ENCODE results near the gene B3GALNT2.
"Not testable (repeated sequence)": the region's sequence is repeated elsewhere in the genome, so short reads cannot be mapped to it uniquely, and the experiment has no call there.

The B3GALNT2 gene

DNA sequence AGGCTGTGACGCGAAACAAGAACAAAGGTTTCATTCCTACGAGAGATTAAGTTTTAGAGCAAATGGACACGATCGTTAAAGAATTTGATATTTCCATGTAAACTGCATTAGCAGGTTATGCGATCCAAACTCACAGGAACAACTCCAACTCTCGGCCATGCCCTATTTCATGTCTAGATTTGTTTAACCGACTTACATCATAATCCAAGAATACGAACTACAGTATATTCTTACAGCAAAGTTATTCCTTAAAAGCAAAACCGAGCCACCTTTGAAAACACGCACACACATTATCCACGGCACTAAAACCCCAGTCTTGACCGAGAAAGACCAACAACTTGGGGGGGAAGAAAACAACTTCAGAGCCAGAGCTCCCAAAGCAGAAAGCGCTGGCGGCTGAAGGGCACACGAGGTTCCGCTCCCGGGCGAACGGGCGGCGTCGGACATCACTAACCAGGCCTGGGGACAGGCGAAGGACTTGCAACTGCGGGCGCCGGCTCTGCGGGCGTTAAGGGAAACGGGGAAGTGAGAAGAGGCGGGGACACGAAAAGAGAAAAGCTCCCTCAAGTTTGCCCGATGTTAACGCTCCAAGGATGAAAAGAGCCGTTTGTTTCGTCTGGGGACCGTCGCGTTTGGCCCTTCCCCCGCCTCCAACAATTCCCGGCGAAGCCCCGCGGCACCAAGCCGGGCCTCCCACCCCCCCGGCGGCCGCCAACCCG is 690 bp downstream of the B3GALNT2 start:
- DNase-seq, result no peak

DNA sequence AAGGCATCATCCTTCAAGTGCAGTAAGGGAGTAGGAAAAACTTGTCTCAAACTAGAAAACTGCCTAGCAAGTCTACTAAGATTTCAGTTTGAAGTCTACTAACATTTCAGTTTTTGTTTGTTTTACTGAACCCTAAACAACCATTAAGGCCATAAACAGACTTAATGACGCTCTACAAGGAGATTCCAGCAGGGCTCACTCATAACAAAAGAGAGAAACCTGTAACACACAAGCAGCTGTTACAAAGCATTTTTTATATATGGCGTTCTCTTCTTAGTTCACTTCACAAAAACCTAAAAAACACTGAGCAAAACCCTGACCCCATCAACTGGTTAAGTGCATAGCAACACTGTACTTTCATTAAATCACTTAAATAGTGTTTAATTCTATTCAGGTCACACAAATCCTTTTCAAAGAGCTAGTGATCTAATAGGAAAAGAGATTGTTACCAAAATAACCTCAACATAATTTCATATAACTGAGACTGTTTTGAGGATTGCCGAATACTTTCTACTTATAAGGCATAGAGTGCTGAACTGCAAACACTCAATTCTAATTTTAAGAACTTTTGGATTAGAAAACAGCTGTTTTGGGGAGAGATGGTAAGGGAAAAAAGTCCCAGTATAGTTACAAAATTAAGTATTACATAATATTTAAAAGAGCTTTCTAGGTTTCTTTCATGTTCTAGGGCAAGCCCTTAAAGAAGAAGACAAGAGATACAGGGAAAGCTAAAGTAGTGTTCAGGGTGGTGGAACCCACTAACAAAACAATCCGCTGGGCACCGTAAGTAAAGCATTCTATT is 1.4 kb downstream of the B3GALNT2 start:
- no peak for DNase-seq

DNA sequence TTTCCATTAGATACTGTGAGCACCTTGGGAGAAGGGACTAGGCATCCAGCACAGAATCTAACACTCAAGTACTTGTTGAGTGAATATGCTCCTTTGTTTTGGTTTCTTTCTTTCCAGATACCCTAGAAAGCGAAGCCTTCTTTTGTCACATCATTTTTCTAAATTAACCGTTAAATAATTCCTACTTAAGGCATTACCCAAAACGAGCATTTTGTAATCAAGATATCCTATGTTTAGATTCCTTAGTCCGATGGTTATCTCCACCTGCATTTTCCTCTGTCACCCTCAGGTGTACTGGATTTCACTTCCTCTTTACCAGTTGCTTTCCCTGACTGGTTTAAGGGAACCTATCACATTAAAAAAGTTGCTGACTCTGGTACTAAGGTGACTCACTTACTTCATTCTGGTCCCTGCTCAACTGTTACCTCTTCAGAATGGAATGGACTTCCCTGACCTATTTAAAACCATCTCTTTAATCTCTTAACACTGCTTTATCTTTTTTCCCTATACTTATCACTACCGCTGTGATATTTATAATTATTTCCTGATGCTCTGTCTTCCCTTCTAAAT is 3.2 kb downstream of the B3GALNT2 start:
- no peak for DNase-seq

DNA sequence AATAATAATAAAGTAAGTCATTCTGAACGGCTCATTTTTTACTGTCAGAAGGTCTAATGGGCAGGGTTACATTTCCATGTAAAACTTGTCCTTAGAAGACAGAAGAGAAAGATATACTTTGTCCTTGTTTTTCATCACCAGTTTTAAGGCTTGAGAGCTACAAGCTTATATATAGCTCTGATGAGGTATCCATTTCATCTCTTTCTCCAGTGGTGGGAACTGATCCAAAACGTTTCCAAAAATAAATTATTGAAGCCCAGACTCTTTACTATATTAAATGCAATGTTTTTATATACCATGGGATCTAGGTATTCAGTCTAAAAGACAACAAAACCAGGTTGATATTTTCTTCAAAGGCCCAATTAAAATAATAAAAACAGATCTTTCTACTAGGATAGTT is 8.7 kb downstream of the B3GALNT2 start:
- no peak for DNase-seq

DNA sequence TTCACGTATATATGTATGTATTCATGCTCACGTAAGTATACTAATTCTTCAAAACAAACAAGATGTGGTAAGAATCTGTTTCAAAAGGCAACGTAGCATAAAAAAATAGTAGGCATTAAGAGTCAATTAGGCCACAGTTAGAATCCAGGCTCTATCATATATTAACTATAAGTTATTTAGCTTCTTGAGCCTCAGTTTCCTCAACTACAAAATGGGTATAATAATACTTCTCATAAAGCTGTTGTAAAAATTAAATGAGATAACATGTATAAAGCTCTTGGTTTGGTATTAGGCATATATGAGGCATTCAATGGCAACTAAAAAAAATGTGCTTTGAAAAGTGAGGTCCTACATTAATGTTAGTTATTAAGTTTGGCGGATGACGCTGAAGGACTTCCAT is 9.2 kb downstream of the B3GALNT2 start:
- no peak for DNase-seq

DNA sequence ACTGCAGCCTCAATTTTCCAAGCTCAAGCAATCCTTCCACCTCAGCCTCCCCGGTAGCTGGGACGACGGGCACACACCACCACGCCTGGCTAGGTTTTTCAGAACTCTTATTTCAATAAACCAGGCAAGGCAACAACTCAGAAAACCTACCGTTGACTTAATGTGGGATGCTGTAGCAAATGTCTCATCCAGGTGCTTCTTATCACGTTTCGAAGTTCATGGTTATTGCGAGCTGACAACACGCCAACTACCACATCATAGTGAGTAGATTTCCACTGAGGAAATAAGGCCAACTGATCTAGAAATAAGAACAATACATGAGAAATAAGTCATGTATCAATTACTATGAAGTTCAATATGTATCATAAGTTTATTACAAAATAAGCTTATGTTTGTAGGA is 9.7 kb downstream of the B3GALNT2 start:
- no peak for DNase-seq

DNA sequence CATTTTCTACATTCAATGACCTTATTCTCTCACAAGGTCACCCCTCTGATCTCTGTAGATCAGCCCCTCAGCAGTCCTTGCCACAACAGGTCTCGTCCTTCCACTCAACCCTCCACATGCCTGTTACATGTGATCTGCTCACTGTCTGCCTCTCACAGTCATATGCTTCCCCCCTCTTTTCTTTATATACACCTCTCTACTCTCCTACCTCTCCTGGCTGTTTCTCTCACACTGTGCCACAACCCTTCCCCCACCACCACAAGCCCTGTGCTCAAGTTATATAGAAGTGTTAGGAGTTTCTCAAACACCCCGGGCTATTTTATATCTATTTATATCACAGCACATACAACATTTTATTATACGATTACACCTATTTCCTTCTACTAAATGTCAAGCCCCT is 12.6 kb downstream of the B3GALNT2 start:
- no peak for DNase-seq

DNA sequence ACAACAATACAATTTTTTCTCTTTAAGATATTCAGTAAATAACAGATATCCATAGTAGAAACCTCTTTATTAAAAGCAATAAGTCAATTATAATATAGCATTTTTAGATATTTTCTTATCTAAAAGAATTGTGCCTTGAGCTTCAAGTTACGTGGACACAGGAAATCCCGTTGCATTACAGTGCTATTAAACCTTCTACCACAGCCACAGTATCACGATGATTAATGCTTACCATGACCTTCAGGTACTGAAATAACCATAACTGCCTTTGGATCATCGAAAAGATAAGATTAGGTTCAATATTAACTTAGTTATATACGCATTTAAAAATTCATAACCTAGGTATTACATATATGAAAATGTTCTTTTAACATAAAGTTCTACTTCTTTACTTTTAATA is 17.9 kb downstream of the B3GALNT2 start:
- no peak for DNase-seq

DNA sequence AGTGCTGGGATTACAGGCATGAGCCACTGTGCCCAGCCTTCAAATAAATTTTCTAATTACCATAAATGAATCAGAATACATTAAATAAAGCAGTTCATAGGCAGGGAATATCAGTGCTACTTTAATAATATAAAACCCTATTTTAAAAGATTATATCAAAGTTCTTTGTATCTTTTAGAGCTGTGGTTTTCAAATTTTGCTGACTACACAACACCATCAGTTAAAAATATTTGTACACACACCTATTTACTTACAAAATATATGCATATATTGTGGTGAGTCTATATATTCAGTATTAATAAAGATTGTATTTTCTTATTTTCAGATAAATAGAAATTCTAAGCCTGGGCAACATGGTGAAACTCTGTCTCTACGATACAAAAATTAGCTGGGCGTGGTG is 18.7 kb downstream of the B3GALNT2 start:
- no peak for DNase-seq

DNA sequence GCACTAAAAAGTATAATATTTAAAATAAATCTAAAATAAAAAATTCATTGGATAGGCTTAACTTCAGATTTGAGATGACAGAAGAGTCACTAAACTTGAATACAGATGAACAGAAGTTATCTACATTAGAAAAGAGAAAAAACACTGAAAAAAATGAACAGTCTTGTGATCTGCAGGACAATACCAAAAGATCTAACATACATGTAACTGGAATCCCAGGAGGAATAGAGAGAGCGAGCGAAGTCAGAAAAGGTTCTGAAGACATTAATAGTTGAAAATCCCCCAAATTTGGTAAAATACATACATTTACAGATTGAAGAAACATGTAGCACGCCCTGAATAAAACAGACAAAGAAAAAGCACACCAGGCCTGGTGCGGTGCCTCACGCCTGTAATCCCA is 21.2 kb downstream of the B3GALNT2 start:
- DNase-seq, result no peak

DNA sequence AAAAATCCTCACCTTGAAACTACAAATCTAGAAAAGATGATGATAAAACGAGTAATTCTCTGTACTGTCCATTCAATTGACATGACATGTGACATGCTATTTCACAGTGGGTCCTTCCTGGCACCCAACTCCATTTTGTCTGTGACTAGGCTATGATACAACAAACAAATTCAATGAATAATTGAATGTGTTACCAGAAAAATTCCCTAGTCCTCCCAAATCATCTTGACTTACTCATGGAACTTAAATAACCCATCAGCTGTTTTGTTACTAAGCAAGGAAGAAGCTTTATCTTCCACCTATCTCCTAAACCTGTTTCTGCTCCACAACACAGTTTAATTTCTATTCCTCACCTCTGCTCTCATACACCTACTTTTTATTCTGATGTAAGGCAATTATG is 30.4 kb downstream of the B3GALNT2 start:
- no peak for DNase-seq

DNA sequence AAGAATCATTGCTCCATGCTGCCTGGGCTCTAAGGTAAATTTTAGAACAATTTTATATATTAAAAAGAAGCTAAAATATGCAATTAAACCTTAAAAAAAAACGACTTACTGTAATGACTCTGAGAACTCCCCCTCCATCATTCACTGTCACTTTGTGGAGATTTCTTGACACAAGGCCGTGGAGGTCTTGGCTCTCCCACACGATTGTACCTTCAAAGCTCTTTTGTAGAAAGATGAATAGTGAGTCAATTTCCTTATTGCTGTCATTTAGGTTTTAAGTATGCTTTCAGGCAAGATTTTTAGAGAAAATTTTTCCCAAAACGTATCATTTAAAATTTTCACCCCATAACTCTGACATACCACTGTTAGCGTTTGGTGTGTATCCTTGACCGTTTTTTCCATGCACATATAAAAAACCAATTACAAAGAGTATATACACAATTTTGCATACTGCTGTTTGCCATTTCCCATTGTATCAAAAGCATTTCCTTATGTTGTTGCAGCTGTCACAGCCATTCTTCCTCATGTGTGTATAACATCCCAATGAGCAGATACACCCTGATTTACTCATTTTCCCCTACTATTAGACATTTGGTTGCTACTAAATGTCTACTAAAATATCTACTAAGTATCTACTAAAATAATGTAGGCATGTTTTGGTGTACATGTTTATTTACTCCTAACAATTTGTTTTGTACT is 33.4 kb downstream of the B3GALNT2 start:
- DNase-seq, result no peak

DNA sequence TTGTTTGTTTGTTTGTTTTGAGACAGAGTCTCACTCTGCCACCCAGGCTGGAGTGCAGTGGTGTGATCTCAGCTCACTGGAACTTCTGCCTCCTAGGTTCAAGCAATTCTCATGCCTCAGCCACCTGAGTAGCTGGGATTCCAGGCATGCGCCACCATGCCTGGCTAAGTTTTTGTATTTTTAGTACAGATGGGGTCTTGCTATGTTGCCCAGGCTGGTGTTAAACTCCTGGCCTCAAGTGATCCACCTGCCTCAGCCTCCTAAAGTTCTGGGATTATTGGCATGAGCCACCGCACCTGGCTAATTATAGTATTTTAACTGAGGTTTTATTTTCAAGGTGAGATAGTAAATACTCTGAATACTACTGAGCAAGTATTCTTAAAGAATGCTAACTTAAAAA is 34.4 kb downstream of the B3GALNT2 start:
- DNase-seq, result not testable (repeated sequence)

DNA sequence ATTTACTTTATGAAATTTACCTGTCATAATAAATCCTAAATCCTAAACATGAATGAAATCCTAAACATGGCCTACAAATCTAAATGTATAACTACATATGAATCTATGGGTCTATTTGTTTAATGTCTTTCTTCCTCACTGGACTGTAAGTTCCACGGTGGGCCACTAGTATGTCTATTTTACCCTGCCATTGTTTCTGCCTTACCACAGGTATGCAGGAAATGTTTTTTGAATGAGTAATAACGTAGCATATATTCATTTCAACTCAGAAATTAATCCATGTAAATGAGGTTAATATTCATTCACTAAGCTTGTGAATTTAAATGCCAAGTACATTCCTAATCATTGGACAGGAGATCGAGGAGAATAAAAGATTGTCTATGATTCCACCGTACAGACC is 35.3 kb downstream of the B3GALNT2 start:
- DNase-seq, result no peak

DNA sequence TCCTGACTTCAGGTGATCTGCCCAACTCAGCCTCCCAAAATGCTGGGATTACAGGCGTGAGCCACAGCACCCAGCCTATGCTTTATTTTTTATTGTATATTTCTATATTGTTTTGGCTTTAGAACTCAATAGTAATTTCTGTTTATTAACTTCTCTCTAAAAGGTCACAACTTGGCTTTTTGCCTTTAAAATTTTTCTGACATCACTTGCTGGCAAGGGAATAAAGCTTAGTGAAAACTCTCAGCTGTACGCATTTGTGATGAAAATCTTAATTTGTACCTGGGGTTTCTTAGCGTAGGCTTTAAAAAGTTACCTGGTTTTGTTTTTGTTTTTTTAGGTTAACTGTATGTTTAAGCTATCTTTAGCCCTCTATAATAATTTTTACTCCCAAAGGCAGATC is 36.2 kb downstream of the B3GALNT2 start:
- DNase-seq, result no peak

DNA sequence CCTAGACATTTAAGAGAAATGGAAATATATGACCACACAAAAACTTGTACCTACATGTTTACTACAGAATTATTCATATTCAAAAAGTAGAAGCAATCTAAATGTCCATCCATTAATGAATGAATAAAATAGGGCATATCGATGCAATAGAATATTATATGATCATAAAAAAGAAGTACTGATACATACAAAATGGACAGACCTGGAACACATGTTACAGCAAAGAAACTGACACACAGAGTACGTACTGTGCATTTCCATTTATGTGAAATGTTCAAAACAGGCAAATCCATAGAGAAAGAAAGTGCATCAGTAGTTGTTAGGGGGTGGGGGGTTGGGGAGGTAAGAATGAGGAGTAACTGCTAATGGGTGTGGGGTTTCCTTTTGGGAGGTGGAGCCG is 39.2 kb downstream of the B3GALNT2 start:
- no peak for DNase-seq

DNA sequence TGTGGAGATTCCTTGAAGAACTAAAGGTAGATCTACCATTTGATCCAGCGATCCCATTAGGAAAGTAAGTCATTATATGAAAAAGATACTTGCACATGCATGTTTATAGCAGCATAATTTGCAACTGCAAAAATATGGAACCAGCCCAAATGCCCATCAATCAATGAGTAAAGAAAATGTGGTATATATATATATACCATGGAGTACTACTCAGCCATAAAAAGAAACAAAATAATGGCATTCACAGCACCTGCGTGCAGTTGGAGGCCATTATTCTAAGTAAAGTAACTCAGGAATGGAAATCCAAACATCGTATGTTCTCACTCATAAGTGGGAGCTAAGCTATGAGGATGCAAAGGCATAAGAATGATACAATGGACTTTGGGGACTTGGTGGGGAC is 41.4 kb downstream of the B3GALNT2 start:
- not testable (repeated sequence) for DNase-seq

DNA sequence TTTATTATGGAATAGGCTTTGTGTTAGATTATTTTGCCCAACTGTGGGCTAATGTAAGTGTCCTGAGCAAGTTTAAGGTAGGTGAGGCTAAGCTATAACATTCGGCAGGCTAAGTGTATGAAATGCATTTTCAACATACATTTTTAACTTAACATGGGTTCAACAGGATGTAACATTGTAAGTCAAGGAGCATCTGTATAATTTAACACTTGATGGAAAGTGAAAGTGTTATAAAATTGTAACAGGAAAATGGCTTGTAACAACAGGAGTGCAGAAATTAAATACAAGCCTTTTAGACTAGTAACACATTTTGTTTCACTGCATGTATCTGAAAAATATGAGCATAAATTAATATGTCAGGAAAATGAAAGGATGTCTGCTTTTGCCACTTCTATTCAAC is 42.3 kb downstream of the B3GALNT2 start:
- DNase-seq, result no peak

DNA sequence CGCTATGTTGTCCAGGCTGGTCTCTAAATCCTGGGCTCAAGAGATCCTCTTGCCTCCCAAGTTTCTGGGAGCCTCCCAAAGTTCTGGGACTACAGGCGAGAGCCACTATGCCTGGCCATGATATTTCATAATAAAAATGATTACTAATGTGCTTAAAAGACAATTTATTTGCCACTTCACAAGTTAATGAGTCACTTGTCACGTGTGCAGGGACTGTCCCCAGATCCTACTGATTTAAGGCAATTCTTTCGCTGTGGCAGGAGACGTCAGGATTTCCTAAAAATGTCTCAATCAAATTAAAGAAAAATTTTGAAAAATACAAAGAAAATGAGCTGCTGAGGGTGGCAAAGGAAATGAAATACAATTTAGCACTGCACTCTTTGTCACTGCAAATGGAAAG is 43.5 kb downstream of the B3GALNT2 start:
- no peak for DNase-seq

DNA sequence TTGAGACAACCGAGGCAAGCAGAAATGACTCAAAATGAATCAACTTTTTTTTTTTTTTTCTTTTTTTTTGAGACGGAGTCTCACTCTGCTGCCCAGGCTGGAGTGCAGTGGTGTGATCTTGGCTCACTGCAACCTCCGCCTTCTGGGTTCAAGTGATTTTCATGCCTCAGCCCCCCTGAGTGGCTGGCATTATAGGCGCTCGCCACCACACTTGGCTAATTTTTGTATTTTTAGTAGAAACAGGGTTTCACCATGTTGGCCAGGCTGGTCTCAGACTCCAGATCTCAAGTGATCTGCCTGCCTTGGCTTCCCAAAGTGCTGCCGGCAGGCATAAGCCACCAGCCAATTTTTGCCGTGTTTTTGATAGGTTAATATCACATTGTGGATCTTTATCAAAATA is 46.4 kb downstream of the B3GALNT2 start:
- not testable (repeated sequence) for DNase-seq

DNA sequence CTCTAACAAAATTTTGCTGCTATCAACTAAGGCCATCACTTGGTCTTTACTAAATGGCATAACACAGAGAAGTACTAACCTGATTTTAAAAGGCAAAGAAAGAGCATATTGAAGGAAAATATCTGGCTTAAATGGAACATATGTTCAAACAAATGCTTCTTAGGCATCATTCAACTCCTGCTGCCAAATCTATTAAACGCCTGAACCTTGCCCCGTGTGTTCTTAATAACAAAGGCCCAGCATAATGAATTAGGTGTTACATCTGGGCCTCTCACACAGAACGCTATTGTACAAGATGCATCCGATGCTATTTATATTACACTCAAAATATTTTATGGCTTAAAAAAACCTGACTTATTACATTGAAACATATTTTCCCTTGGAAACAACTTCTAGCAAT is 48.4 kb downstream of the B3GALNT2 start:
- DNase-seq, result no peak

DNA sequence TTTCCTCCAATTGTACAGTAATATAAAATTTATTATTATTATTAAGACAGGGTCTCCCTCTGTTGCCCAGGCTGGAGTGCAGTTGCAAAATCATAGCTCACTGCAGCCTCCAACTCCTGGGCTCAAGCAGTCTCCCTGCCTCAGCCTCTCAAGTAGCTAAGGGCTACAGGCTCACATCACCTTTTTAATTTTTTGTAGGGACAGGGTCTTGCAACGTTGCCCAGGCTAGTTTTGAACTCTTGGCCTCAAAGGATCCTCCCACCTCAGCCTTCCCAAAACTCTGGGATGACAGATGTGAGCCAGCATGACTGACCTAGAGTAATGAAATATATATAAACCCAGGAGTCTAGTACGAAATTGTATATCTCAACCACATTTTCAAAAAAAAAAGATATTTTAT is 49.2 kb downstream of the B3GALNT2 start:
- DNase-seq, result no peak

DNA sequence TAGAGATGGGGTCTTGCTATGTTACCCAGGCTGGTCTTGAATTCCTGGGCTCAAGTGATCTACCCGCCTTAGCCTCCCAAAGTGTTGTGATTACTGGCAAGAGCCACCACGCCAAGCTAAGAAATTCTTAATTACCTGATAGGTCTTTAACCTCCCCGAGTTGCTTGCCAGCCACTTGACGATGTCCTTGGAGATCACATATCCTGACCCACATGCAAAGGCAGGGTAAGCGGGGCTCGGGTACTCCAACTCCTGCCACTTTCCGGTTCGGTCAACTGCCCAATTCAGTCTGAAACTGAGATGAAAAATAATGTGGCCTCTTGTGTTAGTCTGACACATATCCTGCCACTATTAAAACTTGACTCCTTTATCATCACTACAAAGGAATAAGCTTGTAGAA is 50.2 kb downstream of the B3GALNT2 start:
- DNase-seq, result no peak

All from activated CD8-positive, alpha-beta memory T cell treated with anti-CD3 and anti-CD28 coated beads, Interleukin-2, amount 50 U/mL, for 4 hours (primary cell).